T-helper 22 cell (primary cell): Measurements from ENCODE around the gene DIRAS1.
"Not testable (repeated sequence)": the region's sequence is repeated elsewhere in the genome, so short reads cannot be mapped to it uniquely, and the experiment has no call there.

Experiments
- DNase-seq: peaks from one replicate; pipeline ENCODE4 v3.0.0-alpha.2; 2020; ENCODE audit warnings: low read depth

DIRAS1 gene

GRCh38 chr19:2676823-2677222, 44.3 kb downstream of the DIRAS1 start:
- DNase-seq: no peak

- no peak for DNase-seq
Measured at GRCh38 chr19:2675892-2676291, 45.3 kb downstream of the DIRAS1 start.

GRCh38 chr19:2670217-2670616, 51.0 kb downstream of the DIRAS1 start:
- no peak for DNase-seq

GRCh38 chr19:2668175-2668763, 52.9 kb downstream of the DIRAS1 start:
- no peak for DNase-seq

GRCh38 chr19:2667349-2667748, 53.8 kb downstream of the DIRAS1 start:
- not testable (repeated sequence) for DNase-seq

GRCh38 chr19:2666344-2666994, 54.7 kb downstream of the DIRAS1 start:
- DNase-seq: no peak

GRCh38 chr19:2665103-2665502, 56.1 kb downstream of the DIRAS1 start:
- DNase-seq: no peak
